ENCODE measurements around the gene ZNF454. TPM values are rescaled to one million over a fixed set of nuclear protein-coding genes. Genes with fewer than 3 reads are reported as not detected.

The ZNF454 gene
- total RNA-seq, 1 experiment from 2014 or later, result 4.3 TPM

DNA sequence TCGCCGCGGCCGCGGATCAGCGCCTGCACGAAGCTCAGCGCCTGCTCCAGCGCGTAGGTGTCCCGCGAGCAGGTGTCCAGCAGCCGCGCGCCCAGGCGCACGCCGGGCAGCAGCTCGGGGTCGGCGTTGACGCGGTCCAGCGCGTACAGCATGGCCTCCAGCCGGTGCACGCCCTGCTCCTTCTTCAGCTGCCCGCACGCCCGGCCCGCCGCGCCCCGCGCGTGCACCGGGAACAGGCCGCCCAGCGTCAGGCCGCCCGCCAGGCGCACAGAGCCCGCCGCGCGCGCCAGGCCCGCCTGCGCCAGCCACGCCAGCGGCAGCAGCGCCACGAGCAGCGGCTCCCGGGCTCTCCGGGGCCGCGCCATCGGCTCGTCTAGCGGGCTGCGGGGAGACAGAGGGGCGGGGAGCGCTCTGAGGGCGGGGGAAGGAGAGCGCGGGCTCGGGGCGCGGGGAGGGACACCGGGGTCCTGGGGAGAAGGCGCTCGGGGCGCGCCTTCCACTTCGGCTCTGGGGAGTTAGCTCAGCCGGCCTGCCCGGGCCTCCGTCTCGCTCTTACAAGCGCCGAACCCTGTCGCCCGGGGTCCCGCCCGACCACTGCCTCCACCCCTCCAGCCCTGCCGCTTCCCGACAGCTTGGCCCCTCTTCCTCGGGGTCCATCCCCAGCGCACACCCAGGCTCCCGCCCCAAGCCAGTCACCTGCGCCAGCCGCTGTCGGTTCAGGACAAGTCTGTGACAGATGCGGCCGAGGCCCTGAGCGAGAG, 53.8 kb downstream of the ZNF454 start, which contains the start of gene GRM6 (continued):
- TF ChIP-seq, protein P1, sequence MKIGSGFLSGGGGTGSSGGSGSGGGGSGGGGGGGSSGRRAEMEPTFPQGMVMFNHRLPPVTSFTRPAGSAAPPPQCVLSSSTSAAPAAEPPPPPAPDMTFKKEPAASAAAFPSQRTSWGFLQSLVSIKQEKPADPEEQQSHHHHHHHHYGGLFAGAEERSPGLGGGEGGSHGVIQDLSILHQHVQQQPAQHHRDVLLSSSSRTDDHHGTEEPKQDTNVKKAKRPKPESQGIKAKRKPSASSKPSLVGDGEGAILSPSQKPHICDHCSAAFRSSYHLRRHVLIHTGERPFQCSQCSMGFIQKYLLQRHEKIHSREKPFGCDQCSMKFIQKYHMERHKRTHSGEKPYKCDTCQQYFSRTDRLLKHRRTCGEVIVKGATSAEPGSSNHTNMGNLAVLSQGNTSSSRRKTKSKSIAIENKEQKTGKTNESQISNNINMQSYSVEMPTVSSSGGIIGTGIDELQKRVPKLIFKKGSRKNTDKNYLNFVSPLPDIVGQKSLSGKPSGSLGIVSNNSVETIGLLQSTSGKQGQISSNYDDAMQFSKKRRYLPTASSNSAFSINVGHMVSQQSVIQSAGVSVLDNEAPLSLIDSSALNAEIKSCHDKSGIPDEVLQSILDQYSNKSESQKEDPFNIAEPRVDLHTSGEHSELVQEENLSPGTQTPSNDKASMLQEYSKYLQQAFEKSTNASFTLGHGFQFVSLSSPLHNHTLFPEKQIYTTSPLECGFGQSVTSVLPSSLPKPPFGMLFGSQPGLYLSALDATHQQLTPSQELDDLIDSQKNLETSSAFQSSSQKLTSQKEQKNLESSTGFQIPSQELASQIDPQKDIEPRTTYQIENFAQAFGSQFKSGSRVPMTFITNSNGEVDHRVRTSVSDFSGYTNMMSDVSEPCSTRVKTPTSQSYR (CRISPR knock-in tag; IDR thresholded peaks at IDR 0.05), result no peak
- TF ChIP-seq MAX (CRISPR knock-in tag; IDR thresholded peaks at IDR 0.05), result peak; percentile 67; the same call in 1 of the 2 replicates
- TF ChIP-seq, protein P2, sequence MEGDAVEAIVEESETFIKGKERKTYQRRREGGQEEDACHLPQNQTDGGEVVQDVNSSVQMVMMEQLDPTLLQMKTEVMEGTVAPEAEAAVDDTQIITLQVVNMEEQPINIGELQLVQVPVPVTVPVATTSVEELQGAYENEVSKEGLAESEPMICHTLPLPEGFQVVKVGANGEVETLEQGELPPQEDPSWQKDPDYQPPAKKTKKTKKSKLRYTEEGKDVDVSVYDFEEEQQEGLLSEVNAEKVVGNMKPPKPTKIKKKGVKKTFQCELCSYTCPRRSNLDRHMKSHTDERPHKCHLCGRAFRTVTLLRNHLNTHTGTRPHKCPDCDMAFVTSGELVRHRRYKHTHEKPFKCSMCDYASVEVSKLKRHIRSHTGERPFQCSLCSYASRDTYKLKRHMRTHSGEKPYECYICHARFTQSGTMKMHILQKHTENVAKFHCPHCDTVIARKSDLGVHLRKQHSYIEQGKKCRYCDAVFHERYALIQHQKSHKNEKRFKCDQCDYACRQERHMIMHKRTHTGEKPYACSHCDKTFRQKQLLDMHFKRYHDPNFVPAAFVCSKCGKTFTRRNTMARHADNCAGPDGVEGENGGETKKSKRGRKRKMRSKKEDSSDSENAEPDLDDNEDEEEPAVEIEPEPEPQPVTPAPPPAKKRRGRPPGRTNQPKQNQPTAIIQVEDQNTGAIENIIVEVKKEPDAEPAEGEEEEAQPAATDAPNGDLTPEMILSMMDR (IDR thresholded peaks at IDR 0.05), result no peak
- no peak for TF ChIP-seq GABPB1 (CRISPR knock-in tag; IDR thresholded peaks at IDR 0.05)
- no peak for TF ChIP-seq ZNF263 (CRISPR knock-in tag; IDR thresholded peaks at IDR 0.05; ENCODE audit: low read depth)
- TF ChIP-seq, protein P3, sequence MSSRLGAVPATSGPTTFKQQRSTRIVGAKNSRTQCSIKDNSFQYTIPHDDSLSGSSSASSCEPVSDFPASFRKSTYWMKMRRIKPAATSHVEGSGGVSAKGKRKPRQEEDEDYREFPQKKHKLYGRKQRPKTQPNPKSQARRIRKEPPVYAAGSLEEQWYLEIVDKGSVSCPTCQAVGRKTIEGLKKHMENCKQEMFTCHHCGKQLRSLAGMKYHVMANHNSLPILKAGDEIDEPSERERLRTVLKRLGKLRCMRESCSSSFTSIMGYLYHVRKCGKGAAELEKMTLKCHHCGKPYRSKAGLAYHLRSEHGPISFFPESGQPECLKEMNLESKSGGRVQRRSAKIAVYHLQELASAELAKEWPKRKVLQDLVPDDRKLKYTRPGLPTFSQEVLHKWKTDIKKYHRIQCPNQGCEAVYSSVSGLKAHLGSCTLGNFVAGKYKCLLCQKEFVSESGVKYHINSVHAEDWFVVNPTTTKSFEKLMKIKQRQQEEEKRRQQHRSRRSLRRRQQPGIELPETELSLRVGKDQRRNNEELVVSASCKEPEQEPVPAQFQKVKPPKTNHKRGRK (CRISPR knock-in tag; IDR thresholded peaks at IDR 0.05; ENCODE audit: borderline replicate concordance), result no peak
- TF ChIP-seq AFF4 (CRISPR knock-in tag; IDR thresholded peaks at IDR 0.05; ENCODE audit: borderline replicate concordance), result no peak
- no peak for TF ChIP-seq ATF6 (CRISPR knock-in tag; IDR thresholded peaks at IDR 0.05)
- TF ChIP-seq, protein P4, sequence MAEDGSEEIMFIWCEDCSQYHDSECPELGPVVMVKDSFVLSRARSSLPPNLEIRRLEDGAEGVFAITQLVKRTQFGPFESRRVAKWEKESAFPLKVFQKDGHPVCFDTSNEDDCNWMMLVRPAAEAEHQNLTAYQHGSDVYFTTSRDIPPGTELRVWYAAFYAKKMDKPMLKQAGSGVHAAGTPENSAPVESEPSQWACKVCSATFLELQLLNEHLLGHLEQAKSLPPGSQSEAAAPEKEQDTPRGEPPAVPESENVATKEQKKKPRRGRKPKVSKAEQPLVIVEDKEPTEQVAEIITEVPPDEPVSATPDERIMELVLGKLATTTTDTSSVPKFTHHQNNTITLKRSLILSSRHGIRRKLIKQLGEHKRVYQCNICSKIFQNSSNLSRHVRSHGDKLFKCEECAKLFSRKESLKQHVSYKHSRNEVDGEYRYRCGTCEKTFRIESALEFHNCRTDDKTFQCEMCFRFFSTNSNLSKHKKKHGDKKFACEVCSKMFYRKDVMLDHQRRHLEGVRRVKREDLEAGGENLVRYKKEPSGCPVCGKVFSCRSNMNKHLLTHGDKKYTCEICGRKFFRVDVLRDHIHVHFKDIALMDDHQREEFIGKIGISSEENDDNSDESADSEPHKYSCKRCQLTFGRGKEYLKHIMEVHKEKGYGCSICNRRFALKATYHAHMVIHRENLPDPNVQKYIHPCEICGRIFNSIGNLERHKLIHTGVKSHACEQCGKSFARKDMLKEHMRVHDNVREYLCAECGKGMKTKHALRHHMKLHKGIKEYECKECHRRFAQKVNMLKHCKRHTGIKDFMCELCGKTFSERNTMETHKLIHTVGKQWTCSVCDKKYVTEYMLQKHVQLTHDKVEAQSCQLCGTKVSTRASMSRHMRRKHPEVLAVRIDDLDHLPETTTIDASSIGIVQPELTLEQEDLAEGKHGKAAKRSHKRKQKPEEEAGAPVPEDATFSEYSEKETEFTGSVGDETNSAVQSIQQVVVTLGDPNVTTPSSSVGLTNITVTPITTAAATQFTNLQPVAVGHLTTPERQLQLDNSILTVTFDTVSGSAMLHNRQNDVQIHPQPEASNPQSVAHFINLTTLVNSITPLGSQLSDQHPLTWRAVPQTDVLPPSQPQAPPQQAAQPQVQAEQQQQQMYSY (CRISPR knock-in tag; IDR thresholded peaks at IDR 0.05), result peak; percentile 74
- no peak for TF ChIP-seq ZMAT4 (CRISPR knock-in tag; IDR thresholded peaks at IDR 0.05)
- TF ChIP-seq ETV6 (CRISPR knock-in tag; IDR thresholded peaks at IDR 0.05), result 0 out of 2 replicates have a peak, but pooled peaks have one; percentile 61
- no peak for TF ChIP-seq OVOL2 (CRISPR knock-in tag; IDR thresholded peaks at IDR 0.05; ENCODE audit: borderline replicate concordance)
- TF ChIP-seq HMGA2 (CRISPR knock-in tag; IDR thresholded peaks at IDR 0.05), result no peak
- peak; percentile 52; the same call in 1 of the 2 replicates for TF ChIP-seq CREM (CRISPR knock-in tag; IDR thresholded peaks at IDR 0.05)
- TF ChIP-seq TEAD4 (CRISPR knock-in tag; IDR thresholded peaks at IDR 0.05), result peak; percentile 90
- TF ChIP-seq, protein P5, sequence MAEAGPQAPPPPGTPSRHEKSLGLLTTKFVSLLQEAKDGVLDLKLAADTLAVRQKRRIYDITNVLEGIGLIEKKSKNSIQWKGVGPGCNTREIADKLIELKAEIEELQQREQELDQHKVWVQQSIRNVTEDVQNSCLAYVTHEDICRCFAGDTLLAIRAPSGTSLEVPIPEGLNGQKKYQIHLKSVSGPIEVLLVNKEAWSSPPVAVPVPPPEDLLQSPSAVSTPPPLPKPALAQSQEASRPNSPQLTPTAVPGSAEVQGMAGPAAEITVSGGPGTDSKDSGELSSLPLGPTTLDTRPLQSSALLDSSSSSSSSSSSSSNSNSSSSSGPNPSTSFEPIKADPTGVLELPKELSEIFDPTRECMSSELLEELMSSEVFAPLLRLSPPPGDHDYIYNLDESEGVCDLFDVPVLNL (CRISPR knock-in tag; IDR thresholded peaks at IDR 0.05; ENCODE audit: borderline replicate concordance, low read depth), result peak; percentile 75; the same call in 1 of the 2 replicates
- peak; percentile 91 for TF ChIP-seq KAT7 (CRISPR knock-in tag; IDR thresholded peaks at IDR 0.05; ENCODE audit: borderline replicate concordance)
- no peak for TF ChIP-seq EMX1 (CRISPR knock-in tag; IDR thresholded peaks at IDR 0.05)
- peak; percentile 68; the same call in 1 of the 2 replicates for TF ChIP-seq ZNF121 (CRISPR knock-in tag; IDR thresholded peaks at IDR 0.05)
